ENCODE measurements around the gene CCDC141. TPM values are rescaled to one million over a fixed set of nuclear protein-coding genes. Genes with fewer than 3 reads are reported as not detected.

CCDC141 gene
- total and polyA plus RNA-seq, 2 donors (not counting 3 experiments of a cell fraction or from before 2014, with no cell fraction given) = not detected

DNA sequence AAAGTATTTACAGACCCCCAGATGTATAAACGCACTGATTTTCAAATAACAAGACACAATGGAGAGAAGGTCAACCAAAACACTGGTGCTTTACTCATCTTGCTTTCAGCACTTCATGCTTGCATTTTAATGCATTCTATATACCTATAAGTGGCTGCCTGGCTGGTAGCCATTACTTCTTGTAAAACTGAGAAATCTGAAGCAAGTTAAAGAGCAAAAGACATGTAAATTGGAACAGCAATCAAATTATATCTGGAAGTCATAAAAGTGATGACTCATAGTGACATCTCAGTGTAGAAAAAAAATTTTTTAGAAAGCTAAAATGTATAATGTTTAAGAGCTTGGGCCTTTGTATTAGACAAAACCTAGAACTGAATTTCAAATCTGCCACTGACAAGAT lies 106.2 kb downstream of the CCDC141 start:
- TF ChIP-seq POLR2A (IDR thresholded peaks at IDR 0.05; ENCODE audit: low read depth, low read length) = no peak
- TF ChIP-seq, protein P1, sequence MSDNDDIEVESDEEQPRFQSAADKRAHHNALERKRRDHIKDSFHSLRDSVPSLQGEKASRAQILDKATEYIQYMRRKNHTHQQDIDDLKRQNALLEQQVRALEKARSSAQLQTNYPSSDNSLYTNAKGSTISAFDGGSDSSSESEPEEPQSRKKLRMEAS (IDR thresholded peaks at IDR 0.05; ENCODE audit: insufficient read depth, insufficient read length) = no peak
- no peak for TF ChIP-seq POLR2AphosphoS5 (IDR thresholded peaks at IDR 0.05; ENCODE audit: insufficient read depth, low read depth, low read length)
- TF ChIP-seq EZH2 (IDR thresholded peaks at IDR 0.05; ENCODE audit: borderline replicate concordance, low read depth, low read length, severe bottlenecking) = no peak
- no peak for TF ChIP-seq JUN (IDR thresholded peaks at IDR 0.05; ENCODE audit: borderline replicate concordance, insufficient read depth, insufficient read length, low read depth)
- no peak for TF ChIP-seq FOS (IDR thresholded peaks at IDR 0.05; ENCODE audit: borderline replicate concordance, insufficient read depth, low read length)
- no peak for TF ChIP-seq MYC (IDR thresholded peaks at IDR 0.05; ENCODE audit: low read depth, low read length)
- TF ChIP-seq, protein P2, sequence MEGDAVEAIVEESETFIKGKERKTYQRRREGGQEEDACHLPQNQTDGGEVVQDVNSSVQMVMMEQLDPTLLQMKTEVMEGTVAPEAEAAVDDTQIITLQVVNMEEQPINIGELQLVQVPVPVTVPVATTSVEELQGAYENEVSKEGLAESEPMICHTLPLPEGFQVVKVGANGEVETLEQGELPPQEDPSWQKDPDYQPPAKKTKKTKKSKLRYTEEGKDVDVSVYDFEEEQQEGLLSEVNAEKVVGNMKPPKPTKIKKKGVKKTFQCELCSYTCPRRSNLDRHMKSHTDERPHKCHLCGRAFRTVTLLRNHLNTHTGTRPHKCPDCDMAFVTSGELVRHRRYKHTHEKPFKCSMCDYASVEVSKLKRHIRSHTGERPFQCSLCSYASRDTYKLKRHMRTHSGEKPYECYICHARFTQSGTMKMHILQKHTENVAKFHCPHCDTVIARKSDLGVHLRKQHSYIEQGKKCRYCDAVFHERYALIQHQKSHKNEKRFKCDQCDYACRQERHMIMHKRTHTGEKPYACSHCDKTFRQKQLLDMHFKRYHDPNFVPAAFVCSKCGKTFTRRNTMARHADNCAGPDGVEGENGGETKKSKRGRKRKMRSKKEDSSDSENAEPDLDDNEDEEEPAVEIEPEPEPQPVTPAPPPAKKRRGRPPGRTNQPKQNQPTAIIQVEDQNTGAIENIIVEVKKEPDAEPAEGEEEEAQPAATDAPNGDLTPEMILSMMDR (IDR thresholded peaks at IDR 0.05; ENCODE audit: extremely low read depth in 1 of 2, insufficient read depth in 1 of 2, low read depth in 1 of 2, low read length in 2 of 2) = no peak
- no peak for TF ChIP-seq GATA2 (IDR thresholded peaks at IDR 0.05; ENCODE audit: insufficient read depth, insufficient read length, low read depth, low read length)
- Histone ChIP-seq H3K79me2 (ENCODE audit: control insufficient read depth, insufficient read depth, low read length) (no peaks in the 10 kb centered on the region), H3K4me1 (ENCODE audit: control insufficient read depth, extremely low read depth, insufficient read depth, low read length) (no peaks in the 10 kb centered on the region), H4K20me1 (replicated peaks; ENCODE audit: control insufficient read depth, extremely low read depth, insufficient read depth, low read length) (no peaks in the 10 kb centered on the region), H3K9me1 (replicated peaks; ENCODE audit: control insufficient read depth, extremely low read depth, insufficient read depth, low read length) (no peaks in the 10 kb centered on the region), H3K27me3 (ENCODE audit: control insufficient read depth in 2 of 2, insufficient read depth in 2 of 2, low read length in 2 of 2) (no peaks in the 10 kb centered on the region), H3K9me3 (replicated peaks; ENCODE audit: control insufficient read depth, insufficient read depth, low read length) (no peaks in the 10 kb centered on the region), H2AFZ (ENCODE audit: low read depth, low read length) (no peak overlapping the region), H3K4me3 (replicated peaks in 1 of 3; ENCODE audit: insufficient read depth in 1 of 3, low read depth in 1 of 3, low read length in 3 of 3) (no peak overlapping the region), H3K9ac (replicated peaks; ENCODE audit: extremely low read depth, insufficient read depth, low read length) (no peak overlapping the region), H3K4me2 (ENCODE audit: insufficient read depth, low read length) (no peak overlapping the region), H3K27ac (ENCODE audit: insufficient read depth, low read depth, low read length) (no peak overlapping the region), H3K36me3 (ENCODE audit: control insufficient read depth in 2 of 2, extremely low read depth in 1 of 2, insufficient read depth in 2 of 2, low read length in 2 of 2) (no peaks in the 10 kb centered on the region)
- DNase-seq (ENCODE audit: low read depth, low spot score) = no peak
- BruUV-seq (replicated peaks) = no TSS peak
- ChIA-PET CTCF (no interaction called here), POLR2A (no interaction called here)
- intact Hi-C loops (cut with micrococcal nuclease) (no loop called here), dilution Hi-C loops (cut with MboI; ENCODE audit: extremely low pct_ligation_motif_present, low sequenced_read_pairs) (no loop called here)
- FAIRE-seq = no peak

Measured in endothelial cell of umbilical vein (primary cell).